Caco-2 (cell line): ENCODE data around the gene HMSD. TPM values are rescaled to one million over a fixed set of nuclear protein-coding genes. Genes with fewer than 3 reads are reported as not detected.

Source experiments
- BruUV-seq: library from RNA; stranded (reverse); fragments of 400-500 nt; replicated peaks from 2 replicates; lab custom pipeline; 2021; lab: Mats Ljungman, UMichigan
- CTCF ChIA-PET: fragments of 300-600 bp; sonication (Branson Sonifier 250); formaldehyde crosslinking; loops from one replicate; lab custom pipeline; 2022; ENCODE audit warnings: antibody characterized with exemption; lab: Charles Lee
- POLR2A ChIA-PET: fragments of 300-600 bp; sonication (Branson Sonifier 250); formaldehyde crosslinking; loops from one replicate; lab custom pipeline; 2022; ENCODE audit warnings: antibody characterized with exemption; lab: Charles Lee
- DNase-seq, 2 experiments: peaks; one replicate each; pipeline versions ENCODE4 v3.0.0 to v3.0.0-alpha.2; 2020 to 2022
- H3K27me3 ChIP-seq: replicated peaks from 2 replicates; pipeline ENCODE4 v1.6.0; 2011; ENCODE audit warnings: low read length; ENCODE audit not compliant: control insufficient read depth, insufficient read depth
- H3K36me3 ChIP-seq: 2 replicates; pipeline ENCODE4 v1.5.1; 2011; ENCODE audit warnings: low read length; ENCODE audit not compliant: control insufficient read depth, insufficient read depth
- H3K4me1 ChIP-seq: fragments of 250-450 bp; sonication (Bioruptor Pico); 2 replicates; pipeline ENCODE4 v1.5.1; 2020; ENCODE audit warnings: mild to moderate bottlenecking
- H3K4me3 ChIP-seq: 2 replicates; pipeline ENCODE4 v1.5.1; 2011; ENCODE audit warnings: low read depth, mild to moderate bottlenecking, control low read depth, low read length
- H3K9me3 ChIP-seq: fragments of 250-450 bp; sonication (Bioruptor Pico); 2 replicates; pipeline ENCODE4 v1.5.1; 2020; ENCODE audit warnings: mild to moderate bottlenecking, moderate library complexity
- H3K27ac Mint-ChIP-seq: one replicate; pipeline ENCODE4 v1.8.0; 2022; ENCODE audit warnings: mixed read lengths; ENCODE audit not compliant: unreplicated experiment
- H3K27me3 Mint-ChIP-seq: one replicate; pipeline ENCODE4 v1.8.0; 2022; ENCODE audit warnings: mixed read lengths; ENCODE audit not compliant: insufficient read depth, unreplicated experiment
- H3K36me3 Mint-ChIP-seq: one replicate; pipeline ENCODE4 v1.8.0; 2022; ENCODE audit warnings: mild to moderate bottlenecking, mixed read lengths; ENCODE audit not compliant: insufficient read depth, unreplicated experiment
- H3K4me1 Mint-ChIP-seq: one replicate; pipeline ENCODE4 v1.8.0; 2022; ENCODE audit warnings: low read depth, mixed read lengths; ENCODE audit not compliant: unreplicated experiment
- H3K4me3 Mint-ChIP-seq: one replicate; pipeline ENCODE4 v1.8.0; 2022; ENCODE audit warnings: mild to moderate bottlenecking, moderate library complexity, mixed read lengths; ENCODE audit not compliant: unreplicated experiment
- H3K9me3 Mint-ChIP-seq: one replicate; pipeline ENCODE4 v1.8.0; 2022; ENCODE audit warnings: mixed read lengths; ENCODE audit not compliant: unreplicated experiment
- intact Hi-C: fragments of 100-400 bp; cut with micrococcal nuclease; formaldehyde crosslinking; loops from one replicate; pipeline ENCODE4 v1.10.0; 2022; ENCODE audit not compliant: unreplicated experiment
- total RNA-seq: library from RNA; stranded (reverse); gene quantifications from 2 replicates; pipeline ENCODE4 v1.2.3, GENCODE V29; 2022
- TF ChIP-seq, protein P1 (sequence below), 2 experiments: fragments of 200-600 bp in 1 of 2; IDR thresholded peaks; 1 replicate in 1 of 2; 2 replicates in 1 of 2; pipeline versions ENCODE4 v1.5.1 to v1.8.0; 2011 to 2022; ENCODE audit warnings: antibody characterized with exemption in 1 of 2, control low read depth in 1 of 2, inconsistent platforms in 1 of 2, low read depth in 1 of 2, low read length in 1 of 2, mild to moderate bottlenecking in 1 of 2, moderate library complexity in 1 of 2; ENCODE audit not compliant: insufficient read depth in 1 of 2, severe bottlenecking in 1 of 2, unreplicated experiment in 1 of 2

The HMSD gene
- total RNA-seq, 1 experiment from 2014 or later, result not detected

DNA sequence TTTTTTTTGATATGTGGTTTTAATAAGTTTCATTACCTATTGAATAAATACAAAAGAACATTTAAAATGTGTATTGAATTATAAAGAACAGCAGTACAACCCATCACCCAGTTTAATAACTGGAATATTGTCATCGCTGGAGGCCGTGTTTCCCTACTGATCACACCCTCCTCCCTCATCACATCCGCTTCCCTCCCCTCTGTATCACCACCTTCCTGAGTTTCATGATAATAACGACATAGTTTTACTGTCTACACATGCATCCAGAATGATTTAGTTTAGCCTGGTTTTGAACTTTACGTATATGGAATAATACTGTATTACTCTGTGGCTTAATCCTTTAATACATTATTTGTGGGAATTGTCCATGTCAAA is 22.9 kb downstream of the HMSD start:
- intact Hi-C loops, result no loop called here
- Mint-ChIP-seq H3K9me3 (no peaks in the 10 kb centered on the region), H3K36me3 (peaks cover 12% of the 10 kb centered on the region), H3K4me1 (peaks cover 9% of the 10 kb centered on the region), H3K27ac (no peak overlapping the region), H3K4me3 (no peak overlapping the region), H3K27me3 (no peaks in the 10 kb centered on the region)
- DNase-seq, result no peak
- Histone ChIP-seq H3K4me3 (no peak overlapping the region), H3K36me3 (no peaks in the 10 kb centered on the region), H3K4me1 (no peaks in the 10 kb centered on the region), H3K27me3 (no peaks in the 10 kb centered on the region), H3K9me3 (no peaks in the 10 kb centered on the region)
- BruUV-seq, result no TSS peak
- ChIA-PET POLR2A (no interaction called here), CTCF (no interaction called here)
- TF ChIP-seq, protein P1, sequence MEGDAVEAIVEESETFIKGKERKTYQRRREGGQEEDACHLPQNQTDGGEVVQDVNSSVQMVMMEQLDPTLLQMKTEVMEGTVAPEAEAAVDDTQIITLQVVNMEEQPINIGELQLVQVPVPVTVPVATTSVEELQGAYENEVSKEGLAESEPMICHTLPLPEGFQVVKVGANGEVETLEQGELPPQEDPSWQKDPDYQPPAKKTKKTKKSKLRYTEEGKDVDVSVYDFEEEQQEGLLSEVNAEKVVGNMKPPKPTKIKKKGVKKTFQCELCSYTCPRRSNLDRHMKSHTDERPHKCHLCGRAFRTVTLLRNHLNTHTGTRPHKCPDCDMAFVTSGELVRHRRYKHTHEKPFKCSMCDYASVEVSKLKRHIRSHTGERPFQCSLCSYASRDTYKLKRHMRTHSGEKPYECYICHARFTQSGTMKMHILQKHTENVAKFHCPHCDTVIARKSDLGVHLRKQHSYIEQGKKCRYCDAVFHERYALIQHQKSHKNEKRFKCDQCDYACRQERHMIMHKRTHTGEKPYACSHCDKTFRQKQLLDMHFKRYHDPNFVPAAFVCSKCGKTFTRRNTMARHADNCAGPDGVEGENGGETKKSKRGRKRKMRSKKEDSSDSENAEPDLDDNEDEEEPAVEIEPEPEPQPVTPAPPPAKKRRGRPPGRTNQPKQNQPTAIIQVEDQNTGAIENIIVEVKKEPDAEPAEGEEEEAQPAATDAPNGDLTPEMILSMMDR (IDR thresholded peaks at IDR 0.05; ENCODE audit: insufficient read depth in 1 of 2, low read depth in 1 of 2, low read length in 1 of 2, severe bottlenecking in 1 of 2, unreplicated experiment in 1 of 2), result no peak

DNA sequence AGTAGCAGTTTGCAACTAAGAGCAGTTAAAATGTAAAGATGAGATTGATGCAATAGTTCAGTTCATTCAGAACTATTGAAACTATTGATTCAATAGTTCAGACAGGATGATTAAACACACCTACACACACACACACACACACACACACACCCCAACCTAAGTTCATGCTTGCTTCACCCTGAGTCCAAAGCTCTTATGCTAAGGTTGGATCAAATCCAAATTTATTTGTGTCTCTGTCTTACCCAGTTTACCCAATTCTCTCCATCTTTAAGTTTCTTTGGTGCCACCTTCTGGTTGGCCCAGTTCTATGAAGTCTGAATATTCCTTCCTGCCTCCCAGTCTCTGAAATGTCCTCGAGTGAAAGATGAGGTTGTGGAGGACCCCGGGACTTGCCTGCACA is 25.9 kb downstream of the HMSD start:
- Mint-ChIP-seq H3K9me3 (no peaks in the 10 kb centered on the region), H3K4me1 (no peaks in the 10 kb centered on the region), H3K27me3 (no peaks in the 10 kb centered on the region), H3K4me3 (no peak overlapping the region), H3K27ac (no peak overlapping the region), H3K36me3 (peaks cover 9% of the 10 kb centered on the region)
- no peaks in the 10 kb centered on the region for H3K9me3 ChIP-seq
- TF ChIP-seq, protein P1 (IDR thresholded peaks at IDR 0.05; ENCODE audit: insufficient read depth in 1 of 2, low read depth in 1 of 2, low read length in 1 of 2, severe bottlenecking in 1 of 2, unreplicated experiment in 1 of 2), result no peak
- intact Hi-C loops, result loop anchor here (1.0 kb wide), 1 partner anchor 12 kb away; no protein-coding TSS in a partner anchor
- ChIA-PET POLR2A (no interaction called here), CTCF (no interaction called here)
- no peak overlapping the region for H3K4me3 ChIP-seq
- H3K27me3 ChIP-seq, result no peaks in the 10 kb centered on the region
- BruUV-seq, result no TSS peak
- no peak for DNase-seq
- H3K36me3 ChIP-seq, result no peaks in the 10 kb centered on the region
- H3K4me1 ChIP-seq, result no peaks in the 10 kb centered on the region

DNA sequence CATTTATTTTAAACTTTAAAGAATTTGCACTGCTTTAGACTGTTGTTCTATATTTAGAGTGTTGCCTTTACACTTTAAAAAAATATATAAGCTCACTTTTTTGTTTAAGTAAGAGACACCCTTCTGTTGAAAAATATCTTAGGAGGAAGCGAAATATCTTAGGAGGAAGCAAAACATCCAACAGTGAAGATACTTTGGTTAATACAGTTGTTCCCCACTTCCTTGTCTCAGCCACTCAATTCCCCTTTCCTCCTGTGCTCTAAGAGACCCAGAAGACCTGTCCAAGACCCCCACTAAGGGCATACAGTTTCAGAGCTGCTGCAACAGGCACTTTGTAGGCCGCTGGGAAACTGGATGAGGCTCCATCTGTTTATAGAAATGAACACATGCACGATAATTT is 26.5 kb downstream of the HMSD start:
- no peaks in the 10 kb centered on the region for H3K27me3 ChIP-seq
- BruUV-seq, result no TSS peak
- H3K36me3 ChIP-seq, result no peaks in the 10 kb centered on the region
- Mint-ChIP-seq H3K27me3 (no peaks in the 10 kb centered on the region), H3K4me1 (no peaks in the 10 kb centered on the region), H3K36me3 (peaks cover 7% of the 10 kb centered on the region), H3K4me3 (no peak overlapping the region), H3K27ac (no peak overlapping the region), H3K9me3 (no peaks in the 10 kb centered on the region)
- ChIA-PET POLR2A (no interaction called here), CTCF (no interaction called here)
- no peaks in the 10 kb centered on the region for H3K9me3 ChIP-seq
- DNase-seq, result no peak
- intact Hi-C loops, result loop anchor here (1.0 kb wide), 1 partner anchor 12 kb away; no protein-coding TSS in a partner anchor
- TF ChIP-seq, protein P1 (IDR thresholded peaks at IDR 0.05; ENCODE audit: insufficient read depth in 1 of 2, low read depth in 1 of 2, low read length in 1 of 2, severe bottlenecking in 1 of 2, unreplicated experiment in 1 of 2), result no peak
- no peak overlapping the region for H3K4me3 ChIP-seq
- no peaks in the 10 kb centered on the region for H3K4me1 ChIP-seq
